Fibroblast of lung (primary cell): Measurements from ENCODE around the gene SERPINB10. TPM values are rescaled to one million over a fixed set of nuclear protein-coding genes. Genes with fewer than 3 reads are reported as not detected.

ENCODE experiments used
- DNase-seq, 2 donors: peaks; one replicate each; pipeline versions ENCODE4 v3.0.0 to v3.0.0-alpha.2; 2010; ENCODE audit warnings: low read depth in 2 of 2
- H2AFZ ChIP-seq: 2 replicates; pipeline ENCODE4 v1.5.1; 2012; ENCODE audit warnings: low read length, control low read depth, inconsistent platforms
- H3K27ac ChIP-seq: 2 replicates; pipeline ENCODE4 v1.5.1; 2011; ENCODE audit warnings: low read length, control low read depth; ENCODE audit not compliant: insufficient read depth
- H3K27me3 ChIP-seq: 2 replicates; pipeline ENCODE4 v1.5.1; 2011; ENCODE audit warnings: mild to moderate bottlenecking, low read length; ENCODE audit not compliant: control insufficient read depth, insufficient read depth
- H3K36me3 ChIP-seq: 2 replicates; pipeline ENCODE4 v1.5.1; 2011; ENCODE audit warnings: low read length; ENCODE audit not compliant: control insufficient read depth, insufficient read depth
- H3K4me1 ChIP-seq: 2 replicates; pipeline ENCODE4 v1.5.1; 2011; ENCODE audit warnings: low read length; ENCODE audit not compliant: control insufficient read depth, insufficient read depth; ENCODE audit errors: extremely low read depth
- H3K4me2 ChIP-seq: 2 replicates; pipeline ENCODE4 v1.5.1; 2011; ENCODE audit warnings: low read length, control low read depth; ENCODE audit not compliant: insufficient read depth; ENCODE audit errors: extremely low read depth
- H3K4me3 ChIP-seq, 4 experiments: fragments of 200-600 bp in 1 of 4; sonication (generic) in 1 of 4; replicated peaks in 1 of 4; 2 replicates each; pipeline ENCODE4 v1.5.1; 2011 to 2016; ENCODE audit warnings: low read length in 4 of 4, low read depth in 3 of 4, mild to moderate bottlenecking in 3 of 4, control low read depth in 2 of 4, inconsistent platforms in 1 of 4, mixed read lengths in 1 of 4; ENCODE audit not compliant: insufficient read depth in 1 of 4; ENCODE audit errors: control extremely low read depth in 1 of 4
- H3K79me2 ChIP-seq: 2 replicates; pipeline ENCODE4 v1.5.1; 2012; ENCODE audit warnings: mild to moderate bottlenecking, low read length, inconsistent platforms; ENCODE audit not compliant: control insufficient read depth, insufficient read depth
- H3K9ac ChIP-seq: 2 replicates; pipeline ENCODE4 v1.5.1; 2011; ENCODE audit warnings: mild to moderate bottlenecking, low read length, control low read depth; ENCODE audit not compliant: insufficient read depth
- H3K9me3 ChIP-seq: 2 replicates; pipeline ENCODE4 v1.5.1; 2012; ENCODE audit warnings: low read depth, low read length; ENCODE audit not compliant: control insufficient read depth, insufficient read depth
- H4K20me1 ChIP-seq: 2 replicates; pipeline ENCODE4 v1.5.1; 2011; ENCODE audit warnings: low read length; ENCODE audit not compliant: control insufficient read depth, insufficient read depth; ENCODE audit errors: extremely low read depth
- CTCF ChIP-seq, 2 donors: IDR thresholded peaks in 1 of 2; conservative IDR thresholded peaks in 1 of 2; 1 replicate in 1 of 2; 2 replicates in 1 of 2; pipeline ENCODE4 v1.5.1; 2011 to 2012; ENCODE audit warnings: low read length in 2 of 2, control low read depth in 1 of 2, inconsistent platforms in 1 of 2, low read depth in 1 of 2, mild to moderate bottlenecking in 1 of 2
- EZH2 ChIP-seq: IDR thresholded peaks from 2 replicates; pipeline ENCODE4 v1.5.1; 2012; ENCODE audit warnings: low read length, control low read depth, mild to moderate bottlenecking; ENCODE audit errors: missing control alignments
- polyA plus RNA-seq, 2 donors: library from polyadenylated mRNA; depleted of rRNA in 1 of 2; stranded (reverse) in 1 of 2; unstranded in 1 of 2; fragments of >200 nt; gene quantifications; 2 replicates each; pipeline ENCODE4 v1.2.1, GENCODE V29; 2011 to 2012; ENCODE audit warnings: missing spikeins in 1 of 2
- total RNA-seq: library from RNA; depleted of rRNA; stranded (reverse); fragments of >200 nt; gene quantifications from 2 replicates; pipeline ENCODE4 v1.2.1, GENCODE V29; 2014

SERPINB10 gene
- total and polyA plus RNA-seq, 2 donors (not counting 1 experiment from before 2014, with no cell fraction given): 0.08 TPM; not detected in 1

- no peak overlapping the region for H2AFZ ChIP-seq
- no peak overlapping the region for H3K27ac ChIP-seq
- H3K4me1 ChIP-seq: peaks cover 3% of the 10 kb centered on the region
- H3K27me3 ChIP-seq: no peaks in the 10 kb centered on the region
- peak in 1 of 2 donors; percentile 54 for DNase-seq
- TF ChIP-seq EZH2 (no peak), CTCF (conservative IDR thresholded peaks at IDR 0.05 in 1 of 2, IDR thresholded peaks at IDR 0.05 in 1 of 2; ENCODE audit: low read depth in 1 of 2, low read length in 2 of 2) (no peak)
- H3K36me3 ChIP-seq: no peaks in the 10 kb centered on the region
- no peak overlapping the region for H3K9ac ChIP-seq
- H3K4me3 ChIP-seq: no peak overlapping the region
- no peak overlapping the region for H3K4me2 ChIP-seq
- no peaks in the 10 kb centered on the region for H4K20me1 ChIP-seq
- H3K79me2 ChIP-seq: no peaks in the 10 kb centered on the region
- no peaks in the 10 kb centered on the region for H3K9me3 ChIP-seq
Observed at GRCh38 chr18:63965716-63966330, 58.1 kb downstream of the SERPINB10 start.

DNA sequence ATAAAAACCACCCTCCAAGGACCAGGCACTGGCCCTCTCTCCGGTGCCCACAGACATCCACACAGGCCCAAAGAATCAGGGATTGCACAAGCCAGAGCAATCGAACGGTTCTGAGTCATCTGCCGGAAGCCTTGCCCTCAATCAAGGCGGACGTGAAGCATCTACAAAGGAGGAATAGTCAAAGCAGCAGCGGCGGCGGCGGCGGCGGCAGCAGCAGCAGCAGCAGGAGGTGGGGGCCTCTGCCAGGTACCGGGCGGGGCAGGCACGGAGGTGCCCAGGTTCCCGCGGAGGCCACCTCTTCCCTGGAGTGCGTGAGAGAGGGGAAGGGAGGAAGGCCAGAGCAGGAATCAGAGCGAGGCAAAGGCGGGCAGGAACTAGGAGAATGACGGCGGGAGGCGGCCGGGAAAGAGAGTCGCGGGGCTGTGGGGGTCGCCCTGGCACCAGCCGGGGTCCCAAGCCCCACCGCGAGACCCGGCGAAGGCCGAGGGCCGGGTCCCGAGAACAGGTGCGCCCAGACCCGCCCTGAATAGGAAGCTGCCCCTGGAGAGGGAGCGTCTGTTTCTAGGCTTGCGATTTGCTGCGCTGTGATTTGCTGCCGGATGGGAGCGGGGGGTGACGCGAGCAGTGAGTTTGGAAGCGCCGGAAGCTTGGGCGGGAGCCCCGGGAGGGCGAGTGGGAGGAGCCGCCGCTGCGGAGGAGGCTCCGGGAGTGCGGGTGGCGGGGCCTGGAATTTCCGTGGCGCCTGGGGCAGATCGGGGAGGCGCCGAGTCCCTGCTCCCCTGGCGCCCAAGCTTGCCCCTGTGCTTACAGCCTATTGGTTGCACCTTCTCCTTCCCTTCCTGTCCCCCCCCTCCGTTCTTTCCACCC lies 62.4 kb downstream of the SERPINB10 start, which contains the start of gene SERPINB8:
Gene SERPINB8 (plus strand): TSS at position 140 of the 867 bp plus-strand sequence. CDS start 8,228 bp downstream, outside the sequence.
- Histone ChIP-seq H3K79me2 (peaks cover 12% of the 10 kb centered on the region), H3K9me3 (no peaks in the 10 kb centered on the region), H3K27ac (peak within 1 kb of the TSS; percentile 96), H3K27me3 (no peaks in the 10 kb centered on the region), H3K9ac (peak within 1 kb of the TSS; percentile 80), H3K4me1 (peaks cover 3% of the 10 kb centered on the region), H3K36me3 (no peaks in the 10 kb centered on the region), H3K4me2 (peak within 1 kb of the TSS; percentile 74), H3K4me3 (peak within 1 kb of the TSS; percentile 62 to 82 (median 70)), H2AFZ (peak within 1 kb of the TSS; percentile 69), H4K20me1 (no peaks in the 10 kb centered on the region)
- peak; percentile 93 to 95 for DNase-seq
- TF ChIP-seq CTCF (conservative IDR thresholded peaks at IDR 0.05 in 1 of 2, IDR thresholded peaks at IDR 0.05 in 1 of 2; ENCODE audit: low read depth in 1 of 2, low read length in 2 of 2) (no peak), EZH2 (no peak)

DNA sequence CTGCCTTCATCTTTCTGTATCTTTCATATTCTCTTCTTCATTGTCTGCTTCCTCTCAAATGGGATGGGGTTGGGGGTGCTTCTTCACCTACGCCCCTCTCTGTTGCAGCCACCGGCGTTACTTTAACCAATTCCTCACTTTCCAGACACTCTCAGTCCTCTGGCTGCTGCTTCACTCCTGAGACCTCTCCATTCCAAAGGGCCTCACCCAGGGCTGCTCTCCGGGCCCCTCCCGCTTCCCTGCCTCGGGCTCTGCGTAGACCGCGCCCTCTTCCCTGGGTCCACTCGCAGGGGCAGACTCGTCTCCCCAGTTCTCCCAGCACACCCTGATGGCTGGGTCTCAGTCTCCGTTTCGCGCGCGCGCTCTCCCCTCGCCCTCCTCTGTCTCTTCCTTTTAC lies 63.0 kb downstream of the SERPINB10 start:
- Histone ChIP-seq H3K4me3 (peak overlapping the region; percentile 62 to 82 (median 70)), H3K9me3 (no peaks in the 10 kb centered on the region), H3K79me2 (peaks cover 12% of the 10 kb centered on the region), H2AFZ (peak overlapping the region; percentile 69), H3K27ac (peak overlapping the region; percentile 96), H3K36me3 (no peaks in the 10 kb centered on the region), H3K9ac (peak overlapping the region; percentile 80), H3K27me3 (no peaks in the 10 kb centered on the region), H4K20me1 (no peaks in the 10 kb centered on the region), H3K4me1 (peaks cover 3% of the 10 kb centered on the region), H3K4me2 (peak overlapping the region; percentile 74)
- TF ChIP-seq EZH2 (no peak), CTCF (conservative IDR thresholded peaks at IDR 0.05 in 1 of 2, IDR thresholded peaks at IDR 0.05 in 1 of 2; ENCODE audit: low read depth in 1 of 2, low read length in 2 of 2) (no peak)
- peak; percentile 42 to 51 for DNase-seq
